Activated effector memory CD4-positive, alpha-beta T cell treated with Interleukin-2 at 50 U/mL for 16 hours (primary cell): ENCODE results near the gene CLK4.

Experiments used
- DNase-seq: peaks from one replicate; pipeline ENCODE4 v3.0.0-alpha.2; 2020

Gene CLK4

GRCh38 chr5:178626484-178627258, at the start of gene CLK4:
TSS of gene CLK4 (minus strand) at chr5:178627050. CDS start at chr5:178623416, 3,634 bp downstream.
- peak; percentile 95 for DNase-seq

GRCh38 chr5:178675922-178676321, 49.1 kb upstream of the CLK4 start:
- DNase-seq, result no peak

GRCh38 chr5:178674334-178674733, 47.5 kb upstream of the CLK4 start:
- no peak for DNase-seq

- DNase-seq, result no peak
Measured at GRCh38 chr5:178673801-178674295, 47.0 kb upstream of the CLK4 start.

GRCh38 chr5:178672630-178673029, 45.8 kb upstream of the CLK4 start:
- DNase-seq, result no peak

- no peak for DNase-seq
Measured at GRCh38 chr5:178671602-178672144, 44.8 kb upstream of the CLK4 start.

GRCh38 chr5:178670351-178670885, 43.6 kb upstream of the CLK4 start:
- DNase-seq, result no peak

- DNase-seq, result no peak
Measured at GRCh38 chr5:178668579-178668978, 41.7 kb upstream of the CLK4 start.

GRCh38 chr5:178667688-178668087, 40.8 kb upstream of the CLK4 start:
- no peak for DNase-seq

- DNase-seq, result no peak
Measured at GRCh38 chr5:178667101-178667500, 40.3 kb upstream of the CLK4 start.

- DNase-seq, result no peak
Measured at GRCh38 chr5:178664141-178664540, 37.3 kb upstream of the CLK4 start.

- no peak for DNase-seq
Measured at GRCh38 chr5:178662541-178662860, 35.7 kb upstream of the CLK4 start.

- no peak for DNase-seq
Measured at GRCh38 chr5:178661836-178662540, 35.1 kb upstream of the CLK4 start.

GRCh38 chr5:178651046-178651810, 24.4 kb upstream of the CLK4 start:
- no peak for DNase-seq

- no peak for DNase-seq
Measured at GRCh38 chr5:178650214-178650613, 23.4 kb upstream of the CLK4 start.

GRCh38 chr5:178649580-178649979, 22.7 kb upstream of the CLK4 start:
- no peak for DNase-seq

GRCh38 chr5:178644826-178645545, 18.1 kb upstream of the CLK4 start:
- no peak for DNase-seq

GRCh38 chr5:178642351-178642909, 15.6 kb upstream of the CLK4 start:
- DNase-seq, result no peak

GRCh38 chr5:178641711-178642110, 14.9 kb upstream of the CLK4 start:
- DNase-seq, result no peak

- DNase-seq, result no peak
Measured at GRCh38 chr5:178640331-178641045, 13.6 kb upstream of the CLK4 start.

GRCh38 chr5:178637356-178638074, 10.7 kb upstream of the CLK4 start:
- DNase-seq, result no peak
